Esophagus squamous epithelium (tissue), 5 donors: Measurements from ENCODE around the gene ATXN2. TPM values are rescaled to one million over a fixed set of nuclear protein-coding genes. Genes with fewer than 3 reads are reported as not detected.
A peak's percentile ranks its signal among the peaks of the same experiment; 100 is the strongest.

Source experiments
- DNase-seq: peaks from one replicate; lab custom pipeline; 2025; lab: John Stamatoyannopoulos, UW
- H3K27ac ChIP-seq, 4 donors: fragments of 200-600 bp; sonication (generic); one replicate each; pipeline ENCODE4 v1.5.1; 2016 to 2019; ENCODE audit warnings: mild to moderate bottlenecking in 1 of 4
- H3K27me3 ChIP-seq, 4 donors: fragments of 200-600 bp; sonication (generic); 1 replicate in 3 of 4; 2 replicates in 1 of 4; pipeline versions ENCODE4 v1.5.1 to v1.6.0; 2017 to 2021; ENCODE audit warnings: antibody characterized with exemption in 1 of 4
- H3K36me3 ChIP-seq, 3 donors: fragments of 200-600 bp; sonication (generic); one replicate each; pipeline ENCODE4 v1.5.1; 2016 to 2019
- H3K4me1 ChIP-seq, 3 donors: fragments of 200-600 bp; sonication (generic); one replicate each; pipeline ENCODE4 v1.5.1; 2017 to 2019
- H3K4me3 ChIP-seq, 4 donors: fragments of 200-600 bp; sonication (generic); 1 replicate in 3 of 4; 2 replicates in 1 of 4; pipeline ENCODE4 v1.5.1; 2016 to 2019; ENCODE audit warnings: mild to moderate bottlenecking in 2 of 4, moderate library complexity in 1 of 4
- H3K9me3 ChIP-seq, 3 donors: fragments of 200-600 bp; sonication (generic); one replicate each; pipeline ENCODE4 v1.5.1; 2016 to 2019
- POLR2A ChIP-seq, 4 donors: fragments of 450-650 bp; IDR thresholded peaks; one replicate each; pipeline ENCODE4 v1.6.1; 2017; ENCODE audit warnings: antibody characterized with exemption in 4 of 4, mild to moderate bottlenecking in 4 of 4, moderate library complexity in 3 of 4
- WGBS, 2 donors: methylation state at CpG; one replicate each; pipeline ENCODE4 v1.1.5; 2018; 5-methylcytosine and 5-hydroxymethylcytosine counted together
- intact Hi-C: fragments of 100-400 bp; cut with DNase I; formaldehyde crosslinking; loops from one replicate; pipeline ENCODE4 v1.15.0; 2022
- total RNA-seq, 4 donors: library from RNA; depleted of rRNA; stranded (reverse); fragments of >200 nt; gene quantifications; one replicate each; pipeline ENCODE4 v1.1.0, GENCODE V29; 2016
- TF ChIP-seq, protein P1 (sequence below), 6 experiments: fragments of 450-650 bp in 4 of 6; fragments of 200-600 bp in 2 of 6; sonication (generic) in 2 of 6; IDR thresholded peaks; one replicate each; pipeline ENCODE4 v1.5.1; 2016 to 2019; ENCODE audit warnings: antibody characterized with exemption in 6 of 6, mild to moderate bottlenecking in 4 of 6, moderate library complexity in 4 of 6
- donor health status: DM: yes; HTN: yes; CAD: no.

Gene ATXN2
- total RNA-seq, 4 donors from 2014 or later, result 11.4 to 36.2 (median 25.4) TPM

DNA sequence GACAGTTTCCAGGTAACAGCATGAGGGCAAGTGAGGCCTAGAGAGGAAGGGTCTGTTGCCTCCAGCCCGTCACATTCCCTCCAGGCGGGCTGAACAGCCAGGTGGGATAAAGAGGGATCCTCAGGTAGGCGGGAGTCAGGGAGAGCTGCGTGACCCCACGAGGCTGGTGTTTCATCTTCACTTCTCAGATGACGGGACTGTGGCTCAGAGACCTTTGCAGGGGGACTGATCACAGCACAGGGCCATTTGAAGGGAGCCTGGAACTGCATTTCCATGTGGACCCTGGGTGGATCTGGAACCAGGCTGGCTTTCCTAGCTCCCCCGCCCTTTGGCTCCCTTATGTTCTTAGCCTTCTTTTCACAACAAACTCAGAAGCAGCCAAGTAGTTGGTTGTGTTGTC lies 156.0 kb downstream of the ATXN2 start:
- Histone ChIP-seq H3K9me3 (no peaks in the 10 kb centered on the region), H3K4me3 (no peak overlapping the region), H3K27ac (peak overlapping the region in 3 of 4 donors; percentile 42 to 70 (median 58)), H3K27me3 (no peaks in the 10 kb centered on the region), H3K4me1 (peaks cover 16 to 96% (median 64%) of the 10 kb centered on the region in 3 donors), H3K36me3 (peaks cover 3 to 62% (median 4%) of the 10 kb centered on the region in 3 donors)
- DNase-seq, result no peak
- TF ChIP-seq, protein P1, sequence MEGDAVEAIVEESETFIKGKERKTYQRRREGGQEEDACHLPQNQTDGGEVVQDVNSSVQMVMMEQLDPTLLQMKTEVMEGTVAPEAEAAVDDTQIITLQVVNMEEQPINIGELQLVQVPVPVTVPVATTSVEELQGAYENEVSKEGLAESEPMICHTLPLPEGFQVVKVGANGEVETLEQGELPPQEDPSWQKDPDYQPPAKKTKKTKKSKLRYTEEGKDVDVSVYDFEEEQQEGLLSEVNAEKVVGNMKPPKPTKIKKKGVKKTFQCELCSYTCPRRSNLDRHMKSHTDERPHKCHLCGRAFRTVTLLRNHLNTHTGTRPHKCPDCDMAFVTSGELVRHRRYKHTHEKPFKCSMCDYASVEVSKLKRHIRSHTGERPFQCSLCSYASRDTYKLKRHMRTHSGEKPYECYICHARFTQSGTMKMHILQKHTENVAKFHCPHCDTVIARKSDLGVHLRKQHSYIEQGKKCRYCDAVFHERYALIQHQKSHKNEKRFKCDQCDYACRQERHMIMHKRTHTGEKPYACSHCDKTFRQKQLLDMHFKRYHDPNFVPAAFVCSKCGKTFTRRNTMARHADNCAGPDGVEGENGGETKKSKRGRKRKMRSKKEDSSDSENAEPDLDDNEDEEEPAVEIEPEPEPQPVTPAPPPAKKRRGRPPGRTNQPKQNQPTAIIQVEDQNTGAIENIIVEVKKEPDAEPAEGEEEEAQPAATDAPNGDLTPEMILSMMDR (IDR thresholded peaks at IDR 0.05), result no peak
- no peak for TF ChIP-seq POLR2A (IDR thresholded peaks at IDR 0.05)
- WGBS, 2 donors, result 71 to 89% methylated on average over 4 to 6 of the region's 7 CpGs
- intact Hi-C loops, result no loop called here

DNA sequence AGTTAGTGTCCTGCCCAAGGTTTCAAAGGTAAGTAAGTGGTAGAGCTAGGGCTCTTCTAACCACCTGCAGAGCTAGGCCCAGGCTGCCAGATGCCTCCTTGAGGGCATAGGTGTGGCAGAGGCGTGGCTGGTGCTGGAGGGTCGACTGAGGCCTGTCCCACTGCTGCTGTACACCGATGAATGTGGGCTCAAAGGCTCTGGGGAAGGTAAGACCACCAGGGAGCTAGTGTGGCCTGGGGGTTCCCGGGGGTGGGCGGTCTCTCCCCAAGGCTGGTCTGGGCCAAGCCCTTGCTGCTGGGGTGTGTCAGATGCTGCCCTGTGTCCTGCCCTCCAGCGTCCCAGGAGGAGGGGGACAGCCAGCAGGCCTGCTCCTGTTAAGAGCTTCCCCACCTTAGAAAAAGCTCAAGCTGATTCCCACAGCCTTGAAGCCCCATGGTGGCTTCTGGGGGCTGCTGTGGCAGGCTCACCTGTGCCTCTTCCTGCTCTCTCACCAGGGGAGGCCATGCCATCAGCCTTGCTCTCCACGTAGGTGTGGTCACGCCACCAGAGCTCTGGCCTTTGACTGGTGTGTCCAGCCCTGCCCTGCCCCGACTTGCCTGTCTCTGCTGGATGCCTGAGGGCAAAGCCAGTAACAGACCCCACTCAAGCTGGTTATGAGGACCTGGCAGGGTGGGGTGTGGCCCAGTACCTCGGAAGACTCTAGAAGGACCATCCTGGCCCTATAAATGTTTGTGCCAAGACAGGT lies 156.6 kb downstream of the ATXN2 start:
- peaks cover 17 to 96% (median 66%) of the 10 kb centered on the region in 3 donors for H3K4me1 ChIP-seq
- peak overlapping the region in 3 of 4 donors; percentile 42 to 70 (median 58) for H3K27ac ChIP-seq
- no peak for DNase-seq
- H3K27me3 ChIP-seq, result no peaks in the 10 kb centered on the region
- 44 to 73% methylated on average over 2 to 3 of the region's 10 CpGs for WGBS, 2 donors
- no peak overlapping the region for H3K4me3 ChIP-seq
- intact Hi-C loops, result no loop called here
- TF ChIP-seq, protein P1 (IDR thresholded peaks at IDR 0.05), result no peak
- TF ChIP-seq POLR2A (IDR thresholded peaks at IDR 0.05), result no peak
- no peaks in the 10 kb centered on the region for H3K9me3 ChIP-seq
- peaks cover 0 to 56% (median 0%) of the 10 kb centered on the region in 3 donors for H3K36me3 ChIP-seq

DNA sequence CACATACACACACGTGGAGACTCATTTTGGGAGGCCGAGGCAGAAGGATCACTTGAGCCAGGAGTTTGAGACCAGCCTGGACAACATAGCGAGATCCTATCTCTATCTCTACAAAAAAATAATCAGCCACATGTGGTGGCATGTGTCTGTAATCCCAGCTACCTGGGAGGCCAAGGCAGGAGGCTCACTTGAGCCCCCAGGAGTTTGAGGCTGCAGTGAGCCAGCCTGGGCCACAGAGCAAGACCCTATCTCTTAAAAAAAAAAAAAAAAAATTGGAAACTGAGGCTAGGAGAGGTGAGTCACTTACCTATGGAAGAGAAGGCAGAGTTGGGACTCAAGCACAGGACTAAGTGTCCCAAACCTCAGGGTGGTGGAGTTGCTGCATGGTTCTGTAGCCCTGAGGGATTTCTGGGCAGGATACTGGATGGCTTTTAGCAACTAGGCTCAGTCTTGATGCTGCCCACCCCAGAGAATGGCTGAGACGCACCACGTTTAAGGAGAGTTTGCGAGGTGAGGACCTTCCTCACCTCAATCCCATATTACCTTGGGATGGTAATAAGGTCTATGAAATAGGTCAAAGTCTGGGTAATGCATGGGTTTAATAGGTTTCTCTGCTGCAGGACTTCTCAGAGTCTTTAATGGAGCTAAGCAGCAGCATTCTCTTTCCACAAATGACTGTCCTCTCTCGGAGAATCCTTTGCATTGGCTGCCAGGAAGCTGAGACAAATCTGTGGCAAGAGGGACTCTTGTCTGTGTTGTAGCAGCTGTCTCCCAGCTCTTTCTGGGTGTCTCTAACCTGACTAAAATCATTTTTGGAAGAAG lies 157.8 kb downstream of the ATXN2 start:
- Histone ChIP-seq H3K4me3 (no peak overlapping the region), H3K4me1 (peaks cover 17 to 96% (median 56%) of the 10 kb centered on the region in 3 donors), H3K36me3 (peaks cover 0 to 44% (median 0%) of the 10 kb centered on the region in 3 donors), H3K27ac (no peak overlapping the region), H3K27me3 (no peaks in the 10 kb centered on the region), H3K9me3 (no peaks in the 10 kb centered on the region)
- WGBS, 2 donors, result 87 to 97% methylated on average over 5 to 7 of the region's 7 CpGs
- DNase-seq, result no peak
- TF ChIP-seq, protein P1 (IDR thresholded peaks at IDR 0.05), result no peak
- no peak for TF ChIP-seq POLR2A (IDR thresholded peaks at IDR 0.05)
- intact Hi-C loops, result no loop called here

DNA sequence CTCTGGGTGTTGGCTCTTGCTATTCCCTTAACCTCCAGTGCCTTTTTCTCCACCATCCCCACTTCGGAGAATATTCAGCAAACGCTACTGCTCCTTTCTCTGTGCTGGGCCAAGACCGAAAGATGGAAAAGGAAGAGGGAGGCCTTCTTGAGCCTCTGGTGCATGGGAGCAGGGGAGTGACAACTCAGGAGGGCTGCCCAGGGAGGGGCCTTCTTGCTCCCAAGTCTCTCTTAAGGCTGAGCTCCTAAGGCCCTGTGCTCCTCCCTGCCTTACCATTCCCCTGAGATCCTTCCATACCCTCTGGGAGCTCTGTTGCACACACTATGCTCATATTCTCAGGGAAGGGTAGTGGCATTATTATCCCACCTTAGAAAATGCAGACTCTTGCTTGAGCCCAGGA lies 158.5 kb downstream of the ATXN2 start:
- peak overlapping the region in 2 of 4 donors; percentile 47 to 49 for H3K27ac ChIP-seq
- no peak for TF ChIP-seq POLR2A (IDR thresholded peaks at IDR 0.05)
- TF ChIP-seq, protein P1 (IDR thresholded peaks at IDR 0.05), result no peak
- peaks cover 0 to 37% (median 0%) of the 10 kb centered on the region in 3 donors for H3K36me3 ChIP-seq
- WGBS, 2 donors, result 90 to 97% methylated on average over 3 of the region's 3 CpGs
- no peak overlapping the region for H3K4me3 ChIP-seq
- peaks cover 19 to 96% (median 53%) of the 10 kb centered on the region in 3 donors for H3K4me1 ChIP-seq
- H3K9me3 ChIP-seq, result no peaks in the 10 kb centered on the region
- no peak for DNase-seq
- H3K27me3 ChIP-seq, result no peaks in the 10 kb centered on the region
- intact Hi-C loops, result no loop called here
